GM18502 (cell line): ENCODE results near the gene TRH.

Experiments used
- ATAC-seq: cut with Tn5 transposase; IDR thresholded peaks from one replicate; pipeline ENCODE4 v1.9.1; 2021; ENCODE audit warnings: mild to moderate bottlenecking; ENCODE audit not compliant: unreplicated experiment, poor library complexity

Gene TRH

DNA sequence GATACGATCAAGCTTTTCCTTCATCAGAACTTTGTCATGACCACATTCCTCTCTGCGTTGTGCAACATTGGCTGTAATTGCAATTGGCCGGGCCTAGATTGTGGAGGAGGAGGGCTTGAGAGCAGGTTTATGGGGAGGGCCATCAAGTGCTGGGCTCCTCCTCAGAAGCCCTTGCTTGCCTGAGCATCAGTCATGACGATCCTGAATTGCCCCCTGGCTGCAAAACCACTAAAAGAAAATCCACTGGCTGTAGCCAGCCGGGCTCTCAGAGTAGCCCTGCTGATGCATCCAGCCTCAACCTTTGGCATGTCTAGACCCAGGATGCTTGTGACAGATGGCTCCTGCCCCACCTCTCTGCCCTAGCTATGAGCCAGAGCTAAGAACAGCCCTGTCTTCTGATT, 13.4 kb upstream of the TRH start:
- no peak for ATAC-seq

- ATAC-seq, result no peak
Observed at GRCh38 chr3:129962600-129962999, 11.9 kb upstream of the TRH start.

- no peak for ATAC-seq
Observed at GRCh38 chr3:129965937-129966336, 8.6 kb upstream of the TRH start.

- no peak for ATAC-seq
Observed at GRCh38 chr3:129966876-129967275, 7.6 kb upstream of the TRH start.

- no peak for ATAC-seq
Observed at GRCh38 chr3:129967761-129968160, 6.8 kb upstream of the TRH start.

- no peak for ATAC-seq
Observed at GRCh38 chr3:129971351-129972052, 3.0 kb upstream of the TRH start.

DNA sequence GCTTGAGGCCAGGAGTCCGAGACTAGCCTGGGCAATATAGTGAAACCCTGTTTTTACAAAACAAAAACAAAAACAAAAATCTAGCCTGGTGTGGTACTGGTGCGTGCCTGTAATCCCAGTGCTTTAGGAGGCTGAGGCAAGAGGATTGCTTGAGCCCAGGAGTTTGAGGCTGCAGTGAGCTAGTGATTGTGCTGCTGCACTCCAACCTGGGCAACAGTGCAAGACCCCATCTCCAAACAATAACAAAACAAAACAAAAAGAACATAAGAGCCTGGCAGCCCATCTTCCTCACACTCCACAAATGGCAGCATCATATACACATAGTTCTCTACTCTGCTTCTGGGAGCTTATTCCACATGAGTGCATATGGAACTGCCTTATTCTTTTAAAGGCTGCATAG, 2.2 kb upstream of the TRH start:
- no peak for ATAC-seq

GRCh38 chr3:129973853-129974563, 512 bp upstream of the TRH start:
- no peak for ATAC-seq

GRCh38 chr3:129974833-129975704, 549 bp downstream of the TRH start:
- ATAC-seq, result no peak

GRCh38 chr3:129975705-129976048, 1.2 kb downstream of the TRH start:
- no peak for ATAC-seq

DNA sequence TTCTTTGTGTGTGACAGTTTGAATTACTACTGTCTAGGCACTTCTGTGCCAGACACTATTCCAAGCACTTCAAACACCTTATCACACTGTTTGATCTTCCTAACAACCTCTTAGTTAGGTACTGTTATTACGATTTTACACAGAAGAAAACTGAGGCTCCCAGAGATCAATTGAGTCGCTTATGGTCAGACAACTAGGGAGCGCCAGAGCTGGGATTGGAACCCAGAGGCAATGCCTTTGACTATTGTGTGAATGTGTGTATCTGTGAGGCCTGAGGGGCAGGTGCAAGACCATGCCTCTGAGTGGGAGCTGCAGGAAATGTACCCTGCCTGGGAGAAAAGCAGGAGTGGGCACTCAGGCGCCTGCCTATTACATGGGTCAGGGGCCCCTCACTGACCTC, 1.8 kb downstream of the TRH start:
- no peak for ATAC-seq

GRCh38 chr3:129978123-129978522, 3.6 kb downstream of the TRH start:
- ATAC-seq, result no peak

GRCh38 chr3:129979905-129980304, 5.4 kb downstream of the TRH start:
- ATAC-seq, result no peak

GRCh38 chr3:129983561-129983960, 9.0 kb downstream of the TRH start:
- no peak for ATAC-seq

DNA sequence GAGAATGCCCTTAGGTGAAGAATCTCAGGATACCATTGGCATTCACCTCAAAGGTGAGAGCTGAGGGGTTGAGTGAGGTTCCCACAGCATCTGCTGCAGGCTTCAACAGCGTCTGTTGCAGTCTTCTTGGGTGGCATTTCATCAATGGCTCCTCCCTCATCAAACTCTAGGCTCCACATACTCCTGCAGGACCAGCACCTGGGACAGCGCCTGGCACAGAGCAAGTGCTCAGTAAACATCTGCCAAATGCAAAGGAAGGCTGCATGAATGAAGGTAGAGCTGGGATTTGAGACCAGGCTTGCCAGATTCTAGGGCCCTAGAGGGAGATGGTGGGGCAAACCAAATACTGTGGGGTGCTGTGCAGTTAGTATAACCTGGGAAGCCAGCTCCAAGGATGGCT, 9.6 kb downstream of the TRH start:
- ATAC-seq, result no peak

- ATAC-seq, result no peak
Observed at GRCh38 chr3:129985113-129985512, 10.6 kb downstream of the TRH start.

- ATAC-seq, result no peak
Observed at GRCh38 chr3:129988429-129988828, 13.9 kb downstream of the TRH start.

- ATAC-seq, result no peak
Observed at GRCh38 chr3:129989414-129989813, 14.9 kb downstream of the TRH start.

DNA sequence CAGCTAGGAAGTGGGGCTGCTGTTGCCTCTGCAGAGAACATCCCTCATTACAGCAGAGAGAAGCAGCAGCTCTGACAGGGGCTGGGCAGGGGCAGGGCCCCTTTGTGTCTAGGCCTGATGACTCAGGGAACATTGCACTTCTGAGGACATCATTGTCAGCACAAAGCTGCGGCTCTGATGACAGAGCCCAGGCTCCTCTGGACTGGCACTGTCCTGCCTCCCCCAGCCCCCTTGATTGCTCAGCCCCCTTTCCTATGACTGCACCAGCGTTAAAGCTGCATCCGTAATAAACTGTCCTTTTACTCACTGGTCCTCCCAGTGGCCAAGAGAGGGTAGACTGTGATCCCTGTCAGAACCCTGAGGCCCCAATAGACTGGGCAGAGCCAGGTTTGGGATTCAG, 18.3 kb downstream of the TRH start:
- ATAC-seq, result no peak

- ATAC-seq, result no peak
Observed at GRCh38 chr3:129994883-129995559, 20.5 kb downstream of the TRH start.

- ATAC-seq, result no peak
Observed at GRCh38 chr3:129996073-129996472, 21.6 kb downstream of the TRH start.
